ENCODE data around the gene HPS1. TPM values are rescaled to one million over a fixed set of nuclear protein-coding genes. Genes with fewer than 3 reads are reported as not detected.

Gene HPS1
- total RNA-seq, 1 donor from 2014 or later: 16.0 TPM

- Histone ChIP-seq H4K20me1 (ENCODE audit: low read depth) (no peaks in the 10 kb centered on the region), H3K27me3 (no peaks in the 10 kb centered on the region), H3K9me3 (ENCODE audit: low read depth) (no peaks in the 10 kb centered on the region), H3K4me1 (no peaks in the 10 kb centered on the region), H3K36me3 (no peaks in the 10 kb centered on the region), H3F3A (ENCODE audit: low read depth) (no peaks in the 10 kb centered on the region), H3K9ac (no peak overlapping the region), H3K4me2 (no peak overlapping the region), H3K4me3 (no peak overlapping the region), H3K79me2 (ENCODE audit: low read depth) (no peaks in the 10 kb centered on the region), H3K27ac (no peak overlapping the region), H2AFZ (replicated peaks) (no peak overlapping the region)
- H3K27me3 Mint-ChIP-seq (ENCODE audit: insufficient read depth, low read depth): peaks cover 3% of the 10 kb centered on the region
- H3K36me3 Mint-ChIP-seq: peaks cover 2% of the 10 kb centered on the region
- no peak overlapping the region for H3K4me3 Mint-ChIP-seq
- DNase-seq (ENCODE audit: low spot score): no peak
- no peak for TF ChIP-seq EZH2phosphoT487 (IDR thresholded peaks at IDR 0.05)
- TF ChIP-seq EZH2 (IDR thresholded peaks at IDR 0.05): no peak
- no peak for TF ChIP-seq CTCF (IDR thresholded peaks at IDR 0.05)
- no peaks in the 10 kb centered on the region for H3K9me3 Mint-ChIP-seq
- H3K4me1 Mint-ChIP-seq: peaks cover 4% of the 10 kb centered on the region
- no peak overlapping the region for H3K27ac Mint-ChIP-seq
These were observed 24.6 kb downstream of the HPS1 start for GRCh38 chr10:98422182-98422581.

- Mint-ChIP-seq H3K9me3 (no peaks in the 10 kb centered on the region), H3K4me3 (no peak overlapping the region), H3K4me1 (peaks cover 16% of the 10 kb centered on the region)
These were observed 25.9 kb downstream of the HPS1 start for GRCh38 chr10:98420786-98421185.

GRCh38 chr10:98419469-98420261 lies 27.1 kb downstream of the HPS1 start:
- Histone ChIP-seq H3K27ac (no peak overlapping the region), H3F3A (ENCODE audit: low read depth) (peaks cover 6% of the 10 kb centered on the region), H4K20me1 (ENCODE audit: low read depth) (no peaks in the 10 kb centered on the region), H3K4me1 (peaks cover 10% of the 10 kb centered on the region), H3K9me3 (ENCODE audit: low read depth) (no peaks in the 10 kb centered on the region), H3K9ac (no peak overlapping the region), H3K4me3 (no peak overlapping the region), H2AFZ (replicated peaks) (no peak overlapping the region), H3K27me3 (no peaks in the 10 kb centered on the region), H3K4me2 (no peak overlapping the region), H3K36me3 (no peaks in the 10 kb centered on the region), H3K79me2 (ENCODE audit: low read depth) (no peaks in the 10 kb centered on the region)
- Mint-ChIP-seq H3K27ac (peak overlapping the region; percentile 85), H3K27me3 (ENCODE audit: insufficient read depth, low read depth) (peaks cover 6% of the 10 kb centered on the region), H3K4me1 (peaks cover 24% of the 10 kb centered on the region), H3K36me3 (peaks cover 2% of the 10 kb centered on the region), H3K4me3 (no peak overlapping the region), H3K9me3 (no peaks in the 10 kb centered on the region)
- TF ChIP-seq EZH2 (IDR thresholded peaks at IDR 0.05): no peak
- TF ChIP-seq CTCF (IDR thresholded peaks at IDR 0.05): no peak
- no peak for TF ChIP-seq EZH2phosphoT487 (IDR thresholded peaks at IDR 0.05)
- no peak for DNase-seq (ENCODE audit: low spot score)

More at GRCh38 chr10:98420786-98421185, 25.9 kb downstream of the HPS1 start:
- Histone ChIP-seq H3K4me3 (no peak overlapping the region), H3K36me3 (no peaks in the 10 kb centered on the region), H3K4me1 (no peaks in the 10 kb centered on the region), H3K79me2 (ENCODE audit: low read depth) (no peaks in the 10 kb centered on the region), H3K9me3 (ENCODE audit: low read depth) (no peaks in the 10 kb centered on the region), H4K20me1 (ENCODE audit: low read depth) (no peaks in the 10 kb centered on the region), H3F3A (ENCODE audit: low read depth) (peaks cover 3% of the 10 kb centered on the region), H3K27me3 (no peaks in the 10 kb centered on the region), H3K9ac (no peak overlapping the region), H2AFZ (replicated peaks) (no peak overlapping the region), H3K27ac (no peak overlapping the region), H3K4me2 (no peak overlapping the region)
- no peak overlapping the region for H3K27ac Mint-ChIP-seq
- TF ChIP-seq EZH2phosphoT487 (IDR thresholded peaks at IDR 0.05): no peak
- no peak for TF ChIP-seq EZH2 (IDR thresholded peaks at IDR 0.05)
- TF ChIP-seq CTCF (IDR thresholded peaks at IDR 0.05): no peak
- peaks cover 2% of the 10 kb centered on the region for H3K36me3 Mint-ChIP-seq
- peaks cover 4% of the 10 kb centered on the region for H3K27me3 Mint-ChIP-seq (ENCODE audit: insufficient read depth, low read depth)
- no peak for DNase-seq (ENCODE audit: low spot score)

Measured in neural progenitor cell (in vitro differentiated cells).